Hepatocyte (in vitro differentiated cells): ENCODE measurements around the gene TXNL1.

ENCODE experiments used
- CTCF ChIP-seq: fragments of 200-600 bp; sonication (generic); IDR thresholded peaks from 2 replicates; pipeline ENCODE4 v1.5.1; 2016; ENCODE audit warnings: antibody characterized with exemption, mild to moderate bottlenecking; ENCODE audit not compliant: poor library complexity
- EZH2 ChIP-seq: fragments of 200-600 bp; sonication (generic); IDR thresholded peaks from 2 replicates; pipeline ENCODE4 v1.6.1; 2016; ENCODE audit warnings: antibody characterized with exemption, mild to moderate bottlenecking, borderline replicate concordance
- EZH2phosphoT487 ChIP-seq: fragments of 200-600 bp; sonication (generic); IDR thresholded peaks from one replicate; pipeline ENCODE4 v1.6.1; 2018; ENCODE audit warnings: antibody characterized with exemption, mild to moderate bottlenecking, low read depth, moderate library complexity; ENCODE audit not compliant: unreplicated experiment, severe bottlenecking

- TF ChIP-seq CTCF, result no peak
- no peak for TF ChIP-seq EZH2
- TF ChIP-seq EZH2phosphoT487, result no peak
Observed at GRCh38 chr18:56556907-56557306, 81.5 kb downstream of the TXNL1 start.
